GM12872 (cell line): ENCODE data around the gene FABP6.

ENCODE experiments used
- CTCF ChIP-seq: IDR thresholded peaks from 3 replicates; pipeline ENCODE4 v1.5.1; 2011; ENCODE audit warnings: low read depth, mild to moderate bottlenecking, low read length, moderate library complexity; ENCODE audit not compliant: insufficient read depth

Gene FABP6

GRCh38 chr5:160245506-160246086, 16.3 kb downstream of the FABP6 start:
- TF ChIP-seq CTCF: no peak

GRCh38 chr5:160250226-160250625, 20.9 kb downstream of the FABP6 start:
- no peak for TF ChIP-seq CTCF

- TF ChIP-seq CTCF: no peak
These were observed 21.5 kb downstream of the FABP6 start for GRCh38 chr5:160250826-160251225.

- no peak for TF ChIP-seq CTCF
These were observed 22.3 kb downstream of the FABP6 start for GRCh38 chr5:160251406-160252155.

- TF ChIP-seq CTCF: no peak
These were observed 23.6 kb downstream of the FABP6 start for GRCh38 chr5:160252916-160253315.

- TF ChIP-seq CTCF: no peak
These were observed 24.1 kb downstream of the FABP6 start for GRCh38 chr5:160253441-160253840.

- no peak for TF ChIP-seq CTCF
These were observed 25.4 kb downstream of the FABP6 start for GRCh38 chr5:160254706-160255105.
